Neuron (in vitro differentiated cells): Measurements from ENCODE around the gene CA12.
"Not testable (repeated sequence)": the region's sequence is repeated elsewhere in the genome, so short reads cannot be mapped to it uniquely, and the experiment has no call there.

Experiments
- H2AFZ ChIP-seq: one replicate; pipeline ENCODE4 v1.6.1; 2013; ENCODE audit warnings: low read depth, mild to moderate bottlenecking, inconsistent platforms, low read length, moderate library complexity
- H3K27me3 ChIP-seq: one replicate; pipeline ENCODE4 v1.6.1; 2013; ENCODE audit warnings: low read length; ENCODE audit not compliant: insufficient read depth
- H3K36me3 ChIP-seq: one replicate; pipeline ENCODE4 v1.6.1; 2013; ENCODE audit warnings: low read length; ENCODE audit not compliant: insufficient read depth
- H3K4me1 ChIP-seq: one replicate; pipeline ENCODE4 v1.6.1; 2013; ENCODE audit warnings: low read length; ENCODE audit not compliant: insufficient read depth
- H3K4me3 ChIP-seq: 2 replicates; pipeline ENCODE4 v1.5.1; 2013; ENCODE audit warnings: mild to moderate bottlenecking, low read length, moderate library complexity
- H3K9me3 ChIP-seq: one replicate; pipeline ENCODE4 v1.6.1; 2013; ENCODE audit warnings: low read length

CA12 gene

DNA sequence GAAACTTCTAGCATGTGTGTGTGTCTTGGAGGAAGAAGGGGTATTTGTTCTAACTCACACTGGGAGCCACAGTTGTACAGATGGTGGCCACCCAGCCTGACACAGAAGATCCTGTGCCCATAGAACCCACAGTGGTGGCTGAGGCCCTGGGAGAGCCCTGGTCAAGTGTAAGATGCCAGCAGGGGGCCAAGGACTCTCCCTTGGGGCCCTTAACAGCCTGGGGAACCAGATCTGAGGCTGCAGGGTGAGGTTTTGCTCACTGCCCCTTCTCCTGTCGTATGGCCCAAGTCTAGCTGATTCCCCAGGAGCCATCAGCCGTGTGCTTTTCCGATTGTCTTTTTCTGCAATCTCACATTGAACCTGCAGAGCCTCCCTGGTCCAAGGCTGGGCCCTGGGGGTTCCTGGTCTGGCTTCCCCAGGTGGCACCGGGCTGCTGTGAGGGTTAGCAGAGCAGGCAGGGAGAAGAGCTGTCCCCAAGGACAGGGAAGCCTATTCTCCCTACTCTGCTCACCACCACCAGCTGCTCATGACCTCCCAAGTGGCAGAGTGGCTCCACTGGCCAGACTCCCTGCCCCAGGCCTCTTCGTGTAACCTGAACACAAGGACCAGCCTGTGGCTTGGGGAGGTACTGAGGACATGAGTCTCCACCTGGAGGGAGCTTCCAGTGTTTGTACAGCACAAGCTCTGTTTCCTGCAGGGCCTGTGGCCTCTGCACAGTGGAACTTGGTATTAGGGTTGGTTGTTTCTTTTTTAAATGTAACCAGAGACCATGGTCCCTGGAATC is 51.9 kb downstream of the CA12 start:
- H3K36me3 ChIP-seq: no peaks in the 10 kb centered on the region
- H2AFZ ChIP-seq: no peak overlapping the region
- no peak overlapping the region for H3K4me3 ChIP-seq
- no peaks in the 10 kb centered on the region for H3K27me3 ChIP-seq
- H3K9me3 ChIP-seq: peaks cover 2% of the 10 kb centered on the region
- H3K4me1 ChIP-seq: peaks cover 15% of the 10 kb centered on the region

DNA sequence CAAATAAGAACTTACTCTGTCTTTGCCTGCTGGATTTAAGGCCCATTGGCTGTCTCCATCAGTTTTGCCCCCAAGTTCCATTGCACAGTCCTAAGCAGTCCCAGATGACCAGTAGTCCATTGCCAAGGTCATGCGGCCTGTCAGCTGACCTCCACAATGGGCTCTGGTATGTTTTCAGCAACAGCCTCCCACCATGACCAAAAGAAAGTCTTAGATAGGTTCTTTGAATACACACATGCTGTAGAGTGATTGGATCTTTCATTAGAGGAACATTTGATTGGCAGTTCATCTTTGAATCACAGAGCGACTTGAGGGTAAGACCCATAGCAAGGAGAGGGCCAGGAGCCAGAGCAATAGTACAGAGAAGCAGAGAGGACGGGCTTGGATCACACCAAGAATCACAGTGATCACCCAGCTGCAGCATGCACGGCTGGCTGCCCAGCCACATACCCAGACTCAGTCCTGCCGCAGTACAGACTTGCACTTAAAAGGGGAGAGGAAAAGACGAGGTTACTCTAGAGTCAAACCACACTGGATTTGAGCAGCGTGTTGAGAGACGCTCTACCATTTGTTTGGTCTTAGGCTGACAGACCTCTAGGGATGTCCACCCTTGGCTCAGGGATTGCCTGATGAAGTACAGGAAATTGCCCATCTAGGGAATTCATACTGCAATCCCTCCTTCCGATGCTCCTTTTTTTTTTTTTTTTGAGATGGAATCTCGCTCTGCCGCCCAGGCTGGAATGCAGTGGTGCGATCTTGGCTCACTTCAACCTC is 53.8 kb downstream of the CA12 start:
- Histone ChIP-seq H3K36me3 (no peaks in the 10 kb centered on the region), H3K27me3 (no peaks in the 10 kb centered on the region), H3K4me1 (peaks cover 33% of the 10 kb centered on the region), H3K4me3 (no peak overlapping the region), H3K9me3 (peaks cover 2% of the 10 kb centered on the region), H2AFZ (no peak overlapping the region)

DNA sequence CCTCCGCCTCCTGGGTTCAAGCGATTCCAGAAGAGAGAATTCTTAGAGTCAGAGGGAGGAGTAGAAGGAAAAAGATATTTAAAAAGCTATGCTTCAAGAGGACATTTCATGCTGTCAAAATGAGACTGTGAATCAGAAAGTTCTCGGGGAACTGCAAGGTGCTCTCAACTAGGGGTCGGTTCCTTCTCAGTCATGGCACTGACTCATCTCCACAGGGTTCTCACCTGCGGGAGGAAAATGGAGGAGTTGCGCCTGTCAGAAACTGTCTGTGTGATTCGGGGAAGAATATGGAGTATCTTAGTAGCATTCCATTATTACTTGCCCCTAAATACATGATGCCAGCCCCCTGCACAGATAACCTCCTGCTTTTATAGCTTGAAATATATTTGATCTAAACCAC is 56.9 kb downstream of the CA12 start:
- Histone ChIP-seq H3K4me3 (no peak overlapping the region), H3K27me3 (no peaks in the 10 kb centered on the region), H2AFZ (no peak overlapping the region), H3K9me3 (no peaks in the 10 kb centered on the region), H3K36me3 (no peaks in the 10 kb centered on the region), H3K4me1 (peaks cover 35% of the 10 kb centered on the region)

DNA sequence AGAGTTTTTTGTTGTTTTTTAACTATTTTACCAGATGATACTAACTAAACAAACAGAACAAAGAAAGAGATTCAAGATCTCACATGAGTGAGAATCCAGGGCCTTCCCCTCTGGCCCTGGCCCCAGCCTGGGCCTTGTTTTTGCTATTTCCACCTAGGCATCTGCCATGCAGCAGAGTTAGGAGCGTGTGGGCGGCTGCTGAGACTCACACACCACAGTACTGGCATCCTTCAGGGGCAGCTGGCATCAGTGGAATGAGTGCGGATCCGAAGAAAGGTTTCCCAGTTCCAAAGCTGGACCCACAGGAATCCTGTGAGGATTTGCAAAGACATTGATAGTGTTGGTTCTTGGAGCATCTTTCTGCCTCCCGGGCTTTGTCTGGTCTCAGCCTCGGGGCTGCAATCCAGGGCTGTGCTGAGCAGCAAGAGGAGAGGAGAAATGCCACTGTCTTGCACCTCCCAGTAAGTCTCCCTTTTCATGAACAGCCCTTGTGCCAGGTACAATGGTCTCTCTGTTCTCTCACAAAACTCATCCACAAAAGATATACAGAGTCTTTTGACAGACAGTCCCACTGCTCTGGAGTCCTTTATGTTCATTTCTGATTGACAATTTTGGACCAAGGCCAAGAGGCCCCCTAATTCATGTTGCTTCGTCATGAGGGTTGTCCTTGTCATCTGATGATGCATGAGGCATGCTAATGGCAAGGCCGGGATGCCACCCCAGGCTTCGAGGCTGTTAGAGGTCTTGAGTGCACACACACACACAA is 57.7 kb downstream of the CA12 start:
- Histone ChIP-seq H3K9me3 (no peaks in the 10 kb centered on the region), H3K4me3 (no peak overlapping the region), H3K36me3 (no peaks in the 10 kb centered on the region), H2AFZ (no peak overlapping the region), H3K4me1 (peaks cover 35% of the 10 kb centered on the region), H3K27me3 (no peaks in the 10 kb centered on the region)

DNA sequence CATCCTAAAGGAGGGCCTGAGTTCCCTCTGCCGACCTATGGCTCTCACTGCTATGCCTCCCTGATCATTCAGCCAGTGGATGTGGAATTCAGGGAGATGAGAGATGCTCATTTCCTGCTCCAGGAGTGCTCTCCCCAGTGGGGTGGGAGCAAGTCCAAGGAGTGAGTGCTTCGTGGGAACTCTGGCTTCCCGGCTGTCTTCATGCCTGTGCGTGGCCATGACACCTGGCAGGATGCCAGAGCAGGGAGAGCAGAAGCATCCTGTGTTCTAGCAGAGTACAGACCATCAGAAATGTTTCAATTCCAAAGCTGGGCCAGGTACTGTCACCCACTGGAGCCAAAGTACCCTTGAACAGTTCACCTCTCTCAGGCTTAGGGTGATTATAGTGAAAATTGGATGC is 59.1 kb downstream of the CA12 start:
- no peak overlapping the region for H3K4me3 ChIP-seq

DNA sequence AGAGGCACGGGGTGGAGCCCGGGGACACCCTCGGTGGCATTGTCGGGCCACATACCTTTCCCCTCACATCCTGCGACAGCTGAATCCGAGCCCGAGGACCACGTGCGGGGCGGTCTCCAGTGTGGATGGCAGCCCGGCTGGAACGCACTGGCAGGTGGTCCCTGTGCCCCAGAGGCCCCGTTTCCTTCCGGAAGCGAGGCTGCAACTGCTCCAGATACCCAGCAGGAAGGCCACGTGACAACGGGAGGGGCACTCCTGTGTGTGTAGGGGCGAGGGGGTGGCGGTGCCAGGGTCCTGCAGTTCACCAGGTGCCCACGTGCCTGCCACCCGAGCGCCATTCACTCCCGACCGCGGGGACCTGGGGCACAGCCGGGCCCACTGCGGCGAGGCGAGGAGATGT is 60.2 kb downstream of the CA12 start:
- H3K9me3 ChIP-seq: no peaks in the 10 kb centered on the region

More for the DNA sequence above, 59.1 kb downstream of the CA12 start:
- Histone ChIP-seq H3K27me3 (no peaks in the 10 kb centered on the region), H3K9me3 (no peaks in the 10 kb centered on the region), H3K36me3 (no peaks in the 10 kb centered on the region), H2AFZ (no peak overlapping the region), H3K4me1 (peaks cover 35% of the 10 kb centered on the region)

DNA sequence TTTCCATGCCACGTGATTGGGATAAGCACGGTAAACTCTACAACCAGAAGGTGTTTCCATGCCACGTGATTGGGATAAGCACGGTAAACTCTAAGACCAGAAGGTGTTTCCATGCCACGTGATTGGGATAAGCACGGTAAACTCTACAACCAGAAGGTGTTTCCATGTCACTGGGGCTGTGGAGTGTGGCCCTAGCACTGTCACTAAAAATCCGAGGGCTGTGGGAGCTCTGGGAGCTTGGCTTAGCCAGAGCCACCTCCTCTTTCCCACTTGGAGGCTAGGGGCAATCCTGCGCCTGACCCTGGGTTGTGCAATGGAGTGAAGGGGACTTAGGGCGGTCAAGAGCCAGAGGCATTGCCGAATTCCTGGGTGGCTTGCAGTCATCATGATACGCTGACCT is 60.7 kb downstream of the CA12 start:
- not testable (repeated sequence) for H3K4me3 ChIP-seq, H3K36me3 ChIP-seq, H2AFZ ChIP-seq, H3K9me3 ChIP-seq, H3K27me3 ChIP-seq
- H3K4me1 ChIP-seq: peaks cover 35% of the 10 kb centered on the region

More for the DNA sequence above, 60.2 kb downstream of the CA12 start:
- Histone ChIP-seq H3K36me3 (no peaks in the 10 kb centered on the region), H2AFZ (no peak overlapping the region), H3K4me1 (peaks cover 35% of the 10 kb centered on the region), H3K4me3 (no peak overlapping the region), H3K27me3 (no peaks in the 10 kb centered on the region)

DNA sequence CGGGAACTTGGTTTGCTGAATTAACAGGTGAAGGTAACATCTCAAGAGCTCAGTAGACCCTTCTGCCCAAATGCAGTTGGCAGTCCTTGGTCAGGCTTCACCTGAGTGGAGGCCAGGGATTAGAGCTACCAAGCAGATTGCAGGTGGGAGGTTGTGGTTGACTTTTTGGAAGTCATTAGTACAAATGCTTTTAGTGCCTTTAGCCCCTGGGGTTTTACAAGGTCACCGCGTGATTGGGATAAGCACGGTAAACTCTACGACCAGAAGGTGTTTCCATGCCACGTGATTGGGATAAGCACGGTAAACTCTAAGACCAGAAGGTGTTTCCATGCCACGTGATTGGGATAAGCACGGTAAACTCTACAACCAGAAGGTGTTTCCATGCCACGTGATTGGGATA is 61.2 kb downstream of the CA12 start:
- not testable (repeated sequence) for H3K9me3 ChIP-seq, H3K27me3 ChIP-seq, H2AFZ ChIP-seq, H3K4me3 ChIP-seq, H3K36me3 ChIP-seq
- peaks cover 32% of the 10 kb centered on the region for H3K4me1 ChIP-seq

DNA sequence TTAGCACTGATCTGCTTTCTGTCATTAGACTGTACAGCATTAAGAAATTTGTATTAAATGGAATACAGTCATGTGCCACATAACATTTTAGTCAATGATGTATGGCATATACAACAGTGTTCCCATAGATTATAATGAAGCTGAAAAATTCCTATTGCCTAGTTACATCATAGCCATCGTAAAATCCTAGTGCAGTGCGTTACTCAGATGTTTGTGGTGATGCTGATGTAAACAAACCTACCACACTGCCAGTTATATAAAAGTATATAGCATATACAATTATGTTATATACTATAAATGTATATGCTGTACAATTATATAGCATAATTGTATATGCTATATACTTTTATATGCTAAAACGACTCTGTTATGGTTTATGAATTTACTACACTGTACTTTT is 62.6 kb downstream of the CA12 start:
- no peaks in the 10 kb centered on the region for H3K9me3 ChIP-seq
- no peak overlapping the region for H2AFZ ChIP-seq
- H3K36me3 ChIP-seq: no peaks in the 10 kb centered on the region

DNA sequence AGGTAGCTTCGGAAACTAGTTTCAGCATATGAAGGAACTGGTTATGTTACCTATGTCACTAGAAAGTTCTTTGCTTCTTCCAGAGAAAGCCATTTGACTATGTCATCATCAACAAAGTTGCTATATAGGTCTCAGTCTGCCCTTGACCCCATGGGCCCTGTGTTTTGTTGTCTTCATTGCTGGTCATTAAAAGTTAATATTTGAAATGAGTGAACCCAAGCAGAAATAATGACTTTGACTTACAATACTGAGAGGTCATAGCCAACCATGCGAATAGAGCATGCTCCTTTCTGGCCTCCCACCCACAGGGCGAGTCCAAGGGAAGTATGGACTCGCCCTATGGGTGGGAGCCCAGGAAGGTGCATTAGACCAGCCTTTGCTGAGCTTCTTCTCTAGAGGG is 63.3 kb downstream of the CA12 start:
- Histone ChIP-seq H3K9me3 (no peaks in the 10 kb centered on the region), H3K27me3 (no peaks in the 10 kb centered on the region), H3K4me1 (peaks cover 23% of the 10 kb centered on the region), H2AFZ (no peak overlapping the region), H3K4me3 (no peak overlapping the region), H3K36me3 (no peaks in the 10 kb centered on the region)

More for the DNA sequence above, 62.6 kb downstream of the CA12 start:
- Histone ChIP-seq H3K4me3 (no peak overlapping the region), H3K4me1 (peaks cover 28% of the 10 kb centered on the region), H3K27me3 (no peaks in the 10 kb centered on the region)

DNA sequence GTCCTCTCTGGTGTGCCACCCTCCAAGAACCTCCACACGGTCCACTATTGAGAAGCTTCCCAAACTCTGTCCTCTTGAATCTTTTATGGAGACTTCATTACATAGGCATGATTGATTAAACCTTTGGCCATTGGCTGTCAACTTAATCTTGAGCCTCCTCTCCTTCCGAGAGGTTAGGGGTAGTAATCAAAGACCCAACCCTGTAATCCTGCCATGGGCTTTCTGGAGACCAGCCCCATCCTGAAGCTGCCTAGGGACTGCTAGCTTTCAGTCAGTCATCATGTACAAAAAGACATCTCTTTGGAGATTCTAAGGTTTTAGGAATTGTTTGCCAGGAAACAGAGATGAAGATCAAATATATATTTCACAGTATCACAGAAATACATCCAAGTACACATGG is 67.2 kb downstream of the CA12 start:
- H3K4me1 ChIP-seq: peaks cover 14% of the 10 kb centered on the region
- no peaks in the 10 kb centered on the region for H3K27me3 ChIP-seq
- no peaks in the 10 kb centered on the region for H3K36me3 ChIP-seq
- H2AFZ ChIP-seq: no peak overlapping the region
- H3K4me3 ChIP-seq: no peak overlapping the region
- no peaks in the 10 kb centered on the region for H3K9me3 ChIP-seq

DNA sequence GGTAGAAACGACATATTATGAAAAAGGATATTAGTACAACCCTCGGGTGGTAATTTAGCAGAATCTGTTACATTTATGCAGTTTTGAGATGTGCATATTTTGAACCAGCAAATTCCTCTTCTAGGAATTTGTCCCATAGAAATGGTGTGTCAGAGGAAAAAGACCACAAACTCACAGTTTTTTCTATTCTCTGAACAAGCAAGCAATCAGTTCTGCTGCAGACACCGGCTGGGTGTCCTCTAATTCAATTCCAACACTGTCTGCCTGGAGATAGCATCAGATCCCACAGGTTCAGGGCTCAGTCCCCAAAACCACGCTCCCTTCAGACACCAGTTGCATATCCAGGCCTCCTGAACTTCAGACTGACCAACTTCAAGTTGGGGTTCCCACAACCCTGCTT is 67.8 kb downstream of the CA12 start:
- Histone ChIP-seq H2AFZ (no peak overlapping the region), H3K4me1 (peaks cover 14% of the 10 kb centered on the region), H3K36me3 (no peaks in the 10 kb centered on the region), H3K4me3 (no peak overlapping the region), H3K9me3 (no peaks in the 10 kb centered on the region), H3K27me3 (no peaks in the 10 kb centered on the region)

DNA sequence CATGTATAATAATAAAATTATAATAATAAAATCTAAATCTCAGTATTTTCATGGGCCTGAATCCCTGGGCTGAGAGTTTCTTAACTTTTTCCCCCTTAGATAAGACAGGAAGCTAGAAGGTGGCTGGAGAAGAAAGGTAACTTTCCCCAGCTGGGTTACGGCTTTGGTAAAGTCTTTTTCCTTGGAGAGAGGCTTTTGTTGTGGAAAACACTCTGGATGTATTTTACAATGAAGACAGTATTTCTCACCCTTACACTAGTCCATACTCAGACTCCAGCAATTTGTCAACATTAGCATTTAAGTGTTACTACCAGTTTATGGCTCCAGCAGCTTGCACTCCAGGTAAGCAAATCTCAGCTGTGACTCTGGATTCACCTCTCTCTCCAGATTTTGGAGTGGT is 69.4 kb downstream of the CA12 start:
- Histone ChIP-seq H3K9me3 (no peaks in the 10 kb centered on the region), H3K27me3 (no peaks in the 10 kb centered on the region), H2AFZ (no peak overlapping the region), H3K36me3 (no peaks in the 10 kb centered on the region), H3K4me1 (peaks cover 14% of the 10 kb centered on the region), H3K4me3 (no peak overlapping the region)
